GM19351 (cell line): ENCODE data around the gene NRCAM.
A peak's percentile ranks its signal among the peaks of the same experiment; 100 is the strongest.
"Not testable (repeated sequence)": the region's sequence is repeated elsewhere in the genome, so short reads cannot be mapped to it uniquely, and the experiment has no call there.

Source experiments
- ATAC-seq: cut with Tn5 transposase; IDR thresholded peaks from one replicate; pipeline ENCODE4 v1.9.1; 2021; ENCODE audit warnings: mild to moderate bottlenecking, moderate library complexity; ENCODE audit not compliant: unreplicated experiment

NRCAM gene

DNA sequence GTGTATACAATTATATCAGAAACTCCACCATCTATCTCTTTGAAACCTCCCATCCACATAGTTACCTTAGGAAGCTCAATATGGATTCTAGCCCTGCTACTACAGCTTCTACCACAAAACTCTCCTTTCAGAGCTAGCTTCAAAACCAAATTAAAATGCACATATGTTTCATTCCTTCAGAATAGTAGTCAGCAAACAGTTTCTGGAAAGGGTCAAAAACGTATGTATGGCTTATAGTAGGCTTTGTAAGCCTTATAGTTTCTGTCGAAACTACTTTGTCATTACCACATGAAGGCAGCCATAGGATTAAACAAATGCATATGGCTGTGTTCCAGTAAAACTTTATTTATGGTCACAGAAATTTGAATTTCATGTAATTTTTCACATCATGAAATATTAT, 170.5 kb downstream of the NRCAM start:
- ATAC-seq = no peak

DNA sequence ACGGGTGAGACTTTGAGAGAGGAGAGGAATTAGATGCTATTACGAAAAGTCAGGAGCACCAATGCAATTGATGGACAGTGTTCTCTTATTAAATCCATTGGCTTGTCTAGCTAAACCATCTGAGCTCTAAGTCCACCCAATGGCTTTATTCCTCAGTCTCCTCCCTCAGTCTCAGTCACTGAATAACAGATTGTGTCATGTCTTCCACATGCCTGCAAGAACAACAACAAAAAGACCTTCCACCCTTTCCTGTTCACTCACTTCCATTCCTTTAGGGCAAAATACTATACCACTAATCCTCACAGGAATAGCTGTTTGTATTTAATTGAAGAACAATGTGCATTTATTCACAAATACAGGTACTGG, 171.2 kb downstream of the NRCAM start:
- ATAC-seq = no peak

DNA sequence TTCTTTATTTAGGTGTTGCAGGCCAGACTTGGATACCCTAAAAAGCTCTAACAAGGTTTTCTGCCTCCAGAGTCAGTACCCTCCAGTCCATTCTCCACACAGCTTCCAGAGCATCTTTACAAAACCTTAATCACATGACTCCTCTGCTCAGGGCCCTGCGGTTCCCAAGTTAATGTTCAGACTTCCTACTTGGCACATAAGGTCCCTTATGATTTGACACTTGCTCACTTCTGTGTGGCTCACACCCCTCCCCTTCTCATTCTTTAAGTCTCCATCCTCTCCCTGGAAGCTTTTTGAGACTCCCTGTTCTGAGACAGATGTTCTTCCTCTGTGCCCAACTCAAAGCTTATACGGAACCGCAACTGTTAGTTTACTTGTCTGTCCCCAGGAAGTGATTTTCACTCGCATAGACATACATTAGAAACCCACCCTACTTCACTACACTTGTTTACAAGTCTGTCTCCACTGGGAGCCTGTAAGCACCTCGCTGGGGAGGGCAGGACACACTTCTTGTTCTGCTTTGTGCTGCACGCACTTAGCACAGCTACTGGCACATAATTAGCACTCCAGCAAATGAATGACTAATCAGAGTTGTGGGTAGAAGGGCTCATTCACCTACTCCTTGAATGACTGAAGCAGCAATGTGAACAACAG, 171.8 kb downstream of the NRCAM start:
- peak; percentile 82 for ATAC-seq

GRCh38 chr7:108283252-108283651, 173.0 kb downstream of the NRCAM start:
- no peak for ATAC-seq

DNA sequence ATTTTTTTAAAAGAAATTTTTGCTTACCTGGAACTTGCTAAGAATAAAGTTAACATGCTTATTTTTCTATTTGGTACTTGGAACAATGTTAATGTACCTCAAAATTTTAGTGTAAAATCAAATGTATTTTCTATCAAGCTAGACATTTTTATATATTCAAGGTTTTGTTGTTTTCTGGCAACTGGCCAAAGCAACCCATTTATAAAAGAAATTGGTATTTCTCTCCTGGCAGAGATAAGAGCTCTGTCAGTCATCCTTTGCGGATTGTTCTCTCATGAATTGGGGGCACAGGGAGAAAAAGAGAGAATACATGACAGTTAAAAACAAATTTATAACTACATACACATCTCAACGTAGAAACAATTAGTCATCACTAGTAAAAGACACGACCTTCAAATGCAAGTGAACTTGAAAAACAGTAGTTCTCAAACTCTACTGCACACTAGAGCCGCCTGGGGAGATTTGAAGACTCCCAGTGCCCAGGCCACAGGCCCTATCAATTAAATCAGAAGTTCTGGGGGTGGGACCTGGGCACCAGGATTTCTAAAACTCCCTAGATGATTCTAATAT, 173.7 kb downstream of the NRCAM start:
- no peak for ATAC-seq

DNA sequence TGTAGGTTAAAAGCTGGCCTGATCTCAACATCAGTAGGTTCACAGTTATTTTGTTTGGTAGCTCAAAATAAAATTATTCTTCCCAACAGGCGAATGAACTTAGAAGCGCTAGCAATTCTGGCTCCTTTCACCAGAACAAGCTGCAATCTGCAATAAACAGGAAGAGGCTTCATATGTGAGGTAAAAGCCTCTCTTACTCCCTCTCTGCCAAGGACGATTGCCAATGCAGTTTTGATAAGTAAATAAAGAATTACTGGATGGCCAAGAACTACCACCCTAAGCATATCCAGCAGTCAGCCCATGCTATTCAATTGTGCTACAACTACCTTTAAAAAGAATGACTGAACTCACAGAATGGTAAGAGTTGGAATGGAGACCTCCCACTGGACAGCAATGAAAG, 176.1 kb downstream of the NRCAM start:
- no peak for ATAC-seq

DNA sequence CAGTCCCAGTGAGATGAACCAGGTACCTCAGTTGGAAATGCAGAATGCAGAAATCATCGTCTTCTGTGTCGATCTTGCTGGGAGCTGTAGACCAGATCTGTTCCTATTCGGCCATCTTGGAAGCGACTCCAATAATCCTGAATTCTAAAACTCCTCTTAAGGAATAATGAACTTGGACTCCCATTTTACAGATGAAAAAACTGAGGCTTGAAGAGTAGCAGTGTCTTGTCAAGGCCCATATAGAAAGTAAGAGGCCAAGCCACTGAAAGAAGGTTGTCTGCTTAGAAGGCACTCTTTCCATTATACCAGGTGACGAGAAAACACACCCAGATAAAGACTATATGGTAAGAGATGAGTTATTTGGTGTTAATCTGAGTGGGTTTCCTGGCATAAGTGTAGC, 177.5 kb downstream of the NRCAM start:
- no peak for ATAC-seq

DNA sequence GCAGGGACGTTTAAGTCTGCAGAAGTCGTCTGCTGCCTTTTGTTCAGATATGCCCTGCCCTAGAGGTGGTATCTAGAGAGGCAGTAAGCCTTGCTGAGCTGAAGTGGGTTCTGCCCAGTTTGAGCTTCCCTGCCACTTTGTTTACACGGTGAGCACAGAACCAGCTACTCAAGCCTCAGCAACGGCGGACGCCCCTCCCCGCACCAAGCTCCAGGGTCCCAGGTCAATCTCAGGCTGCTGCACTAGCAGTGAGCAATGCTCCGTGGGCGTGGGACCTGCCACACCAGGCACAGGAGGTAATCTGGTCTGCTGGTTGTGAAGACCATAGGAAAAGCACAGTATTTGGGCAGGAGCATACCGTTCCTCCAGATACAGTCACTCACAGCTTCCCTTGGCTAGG, 178.0 kb downstream of the NRCAM start:
- ATAC-seq = no peak

GRCh38 chr7:108274447-108274846, 181.8 kb downstream of the NRCAM start:
- not testable (repeated sequence) for ATAC-seq

DNA sequence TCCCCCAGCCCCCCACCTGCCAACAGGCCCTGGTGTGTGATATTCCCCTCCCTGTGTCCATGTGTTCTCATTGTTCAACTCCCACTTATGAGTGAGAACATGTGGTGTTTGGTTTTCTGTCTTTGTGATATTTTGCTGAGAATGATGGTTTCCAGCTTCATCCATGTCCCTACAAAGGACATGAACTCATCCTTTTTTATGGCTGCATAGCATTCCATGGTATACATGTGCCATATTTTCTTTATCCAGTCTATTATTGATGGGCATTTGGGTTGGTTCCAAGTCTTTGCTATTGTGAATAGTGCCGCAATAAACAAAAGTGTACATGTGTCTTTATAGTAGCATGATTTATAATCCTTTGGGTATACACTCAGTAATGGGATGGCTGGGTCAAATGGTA, 183.3 kb downstream of the NRCAM start:
- not testable (repeated sequence) for ATAC-seq

DNA sequence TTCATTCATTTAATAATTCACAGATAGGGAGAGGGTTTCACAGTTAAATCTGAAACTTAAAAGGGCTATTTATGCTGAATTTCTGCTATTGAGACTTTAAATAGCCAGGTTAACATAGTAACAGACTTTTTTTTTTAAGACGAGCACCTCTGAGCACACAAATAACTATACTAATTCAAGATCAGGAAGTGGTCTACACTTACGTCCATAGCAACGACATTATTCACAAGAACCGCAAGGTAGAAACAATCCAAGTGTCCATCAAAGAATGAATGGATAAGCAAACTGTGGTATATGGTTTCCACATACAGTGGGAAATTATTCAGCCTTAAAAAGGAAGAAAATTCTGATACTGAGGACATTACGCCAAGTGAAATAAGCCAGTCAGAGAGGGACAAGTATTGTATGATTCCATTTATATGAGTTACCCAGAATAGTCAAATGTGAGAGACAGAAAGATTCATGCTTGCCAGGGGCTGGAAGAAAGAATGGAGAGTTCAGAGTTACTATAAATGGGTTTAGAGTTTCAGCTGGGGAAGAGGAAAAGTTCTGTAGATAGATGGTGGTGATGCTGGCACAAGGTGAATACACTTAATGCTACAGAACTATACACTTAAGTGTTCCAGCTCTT, 185.7 kb downstream of the NRCAM start:
- peak; percentile 89 for ATAC-seq

DNA sequence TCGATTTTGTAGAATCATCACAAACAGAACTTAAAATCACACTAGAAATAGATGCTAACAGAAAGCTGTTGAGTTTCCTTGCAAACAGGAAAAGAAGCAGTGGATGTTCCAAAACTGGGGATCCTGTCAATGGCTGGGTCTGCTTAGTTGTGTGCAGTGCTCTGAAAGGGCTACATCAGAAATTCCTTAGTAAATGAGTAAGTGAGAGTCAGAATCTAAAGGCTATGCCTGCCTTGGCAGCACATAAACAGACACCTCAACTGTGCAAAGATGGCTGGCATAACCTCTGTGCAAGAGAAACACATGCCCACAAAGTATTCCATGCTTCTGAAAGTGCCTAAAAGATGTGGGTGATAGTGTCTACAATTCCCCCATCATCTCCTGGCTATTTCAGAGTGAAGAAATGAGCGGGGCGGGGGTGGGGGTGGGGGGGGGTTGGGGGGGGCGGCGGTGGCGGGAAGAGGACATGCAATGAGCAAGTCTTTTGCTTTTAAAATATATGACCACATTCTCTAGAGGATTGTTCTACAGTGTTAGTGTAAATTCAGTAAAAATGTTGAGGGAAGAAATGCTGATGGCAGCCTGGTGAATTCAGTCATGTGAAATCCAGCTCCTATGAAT, 187.9 kb downstream of the NRCAM start:
- ATAC-seq = no peak

- no peak for ATAC-seq
Measured at GRCh38 chr7:108267615-108268014, 188.6 kb downstream of the NRCAM start.

- no peak for ATAC-seq
Measured at GRCh38 chr7:108266491-108266890, 189.7 kb downstream of the NRCAM start.

DNA sequence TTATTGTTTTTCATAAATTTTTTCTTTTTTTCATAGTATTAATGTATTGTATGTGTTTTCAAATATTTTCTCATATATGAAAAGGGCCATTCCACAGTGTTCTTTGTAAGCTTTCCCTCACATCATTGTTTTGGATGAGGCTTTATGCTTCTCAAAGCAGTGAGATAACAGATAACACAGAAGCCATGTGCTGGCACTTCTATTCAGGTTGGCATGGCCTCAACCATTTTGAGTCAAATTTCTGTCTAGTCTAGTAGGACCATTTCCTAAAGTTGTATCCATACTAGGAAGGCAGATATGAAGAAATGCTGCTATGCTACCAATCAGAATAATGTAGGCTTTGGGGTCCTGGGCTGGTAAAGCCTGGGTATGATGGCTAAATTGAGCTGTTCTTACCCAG, 190.2 kb downstream of the NRCAM start:
- ATAC-seq = no peak

DNA sequence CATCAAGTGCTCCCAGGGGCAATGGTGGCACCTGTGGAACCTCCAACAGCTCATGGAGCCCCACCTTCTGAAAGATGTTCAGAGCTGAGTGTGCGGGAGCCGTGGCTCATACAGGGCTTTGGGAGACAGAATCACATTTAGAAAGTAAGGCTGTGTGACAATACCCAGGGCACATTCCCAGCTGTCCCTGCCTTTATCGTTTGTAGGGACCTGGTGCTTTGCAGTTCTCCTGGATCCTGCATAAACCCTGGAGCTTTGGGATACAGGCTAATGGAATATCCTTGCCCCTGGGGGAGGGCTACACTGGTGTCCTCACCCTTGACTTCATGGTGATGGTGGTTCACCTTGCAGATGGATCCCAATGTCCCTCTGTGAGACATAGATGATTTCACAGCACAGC, 191.2 kb downstream of the NRCAM start:
- ATAC-seq = no peak

GRCh38 chr7:108263425-108263824, 192.8 kb downstream of the NRCAM start:
- no peak for ATAC-seq

GRCh38 chr7:108261560-108262255, 194.5 kb downstream of the NRCAM start:
- no peak for ATAC-seq

DNA sequence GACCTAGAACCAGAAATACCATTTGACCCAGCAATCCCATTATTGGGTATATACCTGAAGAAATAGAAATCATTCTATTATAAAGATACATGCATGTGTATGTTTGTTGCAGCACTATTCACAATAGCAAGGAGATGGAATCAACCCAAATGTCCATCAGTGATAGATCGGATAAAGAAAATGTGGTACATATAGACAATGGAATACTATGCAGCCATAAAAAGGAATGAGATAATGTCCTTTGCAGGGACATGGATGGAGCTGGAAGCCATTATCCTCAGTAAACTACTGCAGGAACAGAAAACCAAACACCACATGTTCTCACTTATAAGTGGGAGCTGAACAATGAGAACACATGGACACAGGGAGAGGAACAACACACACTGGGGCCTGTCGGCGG, 196.8 kb downstream of the NRCAM start:
- ATAC-seq = not testable (repeated sequence)

DNA sequence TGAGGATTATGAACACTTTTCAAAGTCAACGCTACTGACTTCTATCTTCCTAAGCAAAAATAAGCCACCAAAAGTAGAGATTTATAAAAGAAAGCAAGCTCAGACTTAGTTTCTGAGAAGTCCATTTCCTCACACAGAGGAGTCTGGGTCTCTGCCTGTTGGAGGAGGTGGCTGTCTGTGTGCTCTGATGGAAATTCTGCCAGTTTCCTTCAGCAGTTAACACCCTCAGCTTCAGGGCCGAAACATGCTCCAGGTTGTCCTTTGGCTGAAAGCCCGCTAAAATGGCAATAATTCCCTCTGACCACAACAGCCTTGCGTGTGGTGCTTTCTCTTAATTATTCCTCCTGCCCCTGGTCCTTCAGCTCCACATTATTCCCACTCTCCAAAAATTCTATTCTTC, 198.3 kb downstream of the NRCAM start:
- no peak for ATAC-seq

- no peak for ATAC-seq
Measured at GRCh38 chr7:108254259-108254658, 202.0 kb downstream of the NRCAM start.
